ENCODE results near the gene SARS2.
A peak's percentile ranks its signal among the peaks of the same experiment; 100 is the strongest.

Gene SARS2

DNA sequence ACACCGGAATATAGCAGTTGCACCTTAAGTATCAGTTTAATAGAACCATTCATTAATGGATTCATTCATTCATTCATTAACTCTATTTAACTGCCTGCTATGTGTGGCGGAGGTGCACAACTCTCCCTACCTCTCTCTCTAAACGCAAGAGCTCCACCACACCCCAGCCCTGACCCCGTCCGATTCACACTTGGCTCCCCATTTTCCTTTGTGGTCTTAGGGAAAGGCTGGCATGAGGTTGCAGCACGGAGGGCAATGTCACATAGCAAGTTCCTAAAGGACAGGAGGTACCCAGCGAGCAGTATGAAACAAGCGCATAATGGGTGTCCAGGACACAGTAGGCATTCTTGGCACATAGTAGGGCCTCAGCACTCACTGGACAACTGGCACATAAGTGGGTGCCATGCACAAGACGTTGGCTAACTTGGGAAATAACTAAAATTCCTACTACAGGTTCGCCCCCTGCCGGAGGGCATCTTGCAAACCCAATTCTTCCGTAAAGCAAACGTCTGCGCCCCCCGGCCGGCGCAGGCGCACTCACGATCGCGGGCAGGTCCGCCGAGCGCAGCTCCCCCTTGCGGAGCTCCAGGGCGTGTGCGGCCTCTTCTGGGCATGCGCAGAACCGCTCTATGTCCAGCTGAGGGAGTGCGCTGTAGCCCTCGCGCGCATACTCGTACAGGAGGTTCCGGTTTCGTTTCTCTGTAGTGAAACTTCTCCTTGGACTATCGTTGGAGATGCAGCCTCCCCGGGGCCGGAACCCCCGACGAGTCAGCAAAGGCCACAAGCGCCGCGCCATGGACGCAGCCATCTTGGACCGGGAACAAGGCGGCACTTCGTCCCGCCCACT lies at the start of gene SARS2:
Gene SARS2 (minus strand): TSS at position 835 of the 847 bp plus-strand sequence. CDS start 27 bp downstream, at position 808.
- Histone ChIP-seq H3K36me3 (ENCODE audit: insufficient read depth, low read length) (peaks cover 33% of the 10 kb centered on the region), H3K27ac (peak within 1 kb of the TSS; percentile 94), H3K9ac (ENCODE audit: insufficient read length) (peak within 1 kb of the TSS; percentile 96), H3K9me3 (ENCODE audit: low read depth, low read length) (no peaks in the 10 kb centered on the region), H3K4me3 (peak within 1 kb of the TSS; percentile 86)
- peak; percentile 81 for DNase-seq (ENCODE audit: low read depth, low spot score)
- no peak for TF ChIP-seq EZH2 (IDR thresholded peaks at IDR 0.05)
- TF ChIP-seq FOXP2 (optimal IDR thresholded peaks at IDR 0.05; ENCODE audit: control extremely low read depth, extremely low read length, insufficient read depth), result no peak
- TF ChIP-seq POLR2AphosphoS5 (IDR thresholded peaks at IDR 0.05; ENCODE audit: borderline replicate concordance, low read depth, low read length), result no peak; the same call in 1 of the 2 replicates

GRCh38 chr19:38979812-38980211 lies 49.2 kb upstream of the SARS2 start:
- Histone ChIP-seq H3K36me3 (ENCODE audit: insufficient read depth, low read length) (no peaks in the 10 kb centered on the region), H3K9ac (ENCODE audit: insufficient read length) (no peak overlapping the region), H3K9me3 (ENCODE audit: low read depth, low read length) (no peaks in the 10 kb centered on the region), H3K27ac (no peak overlapping the region), H3K4me3 (no peak overlapping the region)
- DNase-seq (ENCODE audit: low read depth, low spot score), result no peak
- TF ChIP-seq POLR2AphosphoS5 (IDR thresholded peaks at IDR 0.05; ENCODE audit: borderline replicate concordance, low read depth, low read length) (no peak), FOXP2 (optimal IDR thresholded peaks at IDR 0.05; ENCODE audit: control extremely low read depth, extremely low read length, insufficient read depth) (no peak)

- no peak for DNase-seq (ENCODE audit: low read depth, low spot score)
- peak overlapping the region; percentile 21; the same call in 1 of the 2 replicates for H3K27ac ChIP-seq
- no peak for TF ChIP-seq FOXP2 (optimal IDR thresholded peaks at IDR 0.05; ENCODE audit: control extremely low read depth, extremely low read length, insufficient read depth)
Measured at GRCh38 chr19:38978326-38978689, 47.7 kb upstream of the SARS2 start.

GRCh38 chr19:38977445-38978325 lies 47.1 kb upstream of the SARS2 start:
- Histone ChIP-seq H3K36me3 (ENCODE audit: insufficient read depth, low read length) (no peaks in the 10 kb centered on the region), H3K9me3 (ENCODE audit: low read depth, low read length) (no peaks in the 10 kb centered on the region), H3K9ac (ENCODE audit: insufficient read length) (no peak overlapping the region), H3K27ac (peak overlapping the region; percentile 21; the same call in 1 of the 2 replicates), H3K4me3 (no peak overlapping the region)
- no peak for DNase-seq (ENCODE audit: low read depth, low spot score)
- TF ChIP-seq EZH2 (IDR thresholded peaks at IDR 0.05), result no peak
- TF ChIP-seq POLR2AphosphoS5 (IDR thresholded peaks at IDR 0.05; ENCODE audit: borderline replicate concordance, low read depth, low read length), result no peak
- TF ChIP-seq FOXP2 (optimal IDR thresholded peaks at IDR 0.05; ENCODE audit: control extremely low read depth, extremely low read length, insufficient read depth), result no peak

More at GRCh38 chr19:38978326-38978689, 47.7 kb upstream of the SARS2 start:
- Histone ChIP-seq H3K9ac (ENCODE audit: insufficient read length) (no peak overlapping the region), H3K9me3 (ENCODE audit: low read depth, low read length) (no peaks in the 10 kb centered on the region), H3K4me3 (no peak overlapping the region), H3K36me3 (ENCODE audit: insufficient read depth, low read length) (no peaks in the 10 kb centered on the region)

DNA sequence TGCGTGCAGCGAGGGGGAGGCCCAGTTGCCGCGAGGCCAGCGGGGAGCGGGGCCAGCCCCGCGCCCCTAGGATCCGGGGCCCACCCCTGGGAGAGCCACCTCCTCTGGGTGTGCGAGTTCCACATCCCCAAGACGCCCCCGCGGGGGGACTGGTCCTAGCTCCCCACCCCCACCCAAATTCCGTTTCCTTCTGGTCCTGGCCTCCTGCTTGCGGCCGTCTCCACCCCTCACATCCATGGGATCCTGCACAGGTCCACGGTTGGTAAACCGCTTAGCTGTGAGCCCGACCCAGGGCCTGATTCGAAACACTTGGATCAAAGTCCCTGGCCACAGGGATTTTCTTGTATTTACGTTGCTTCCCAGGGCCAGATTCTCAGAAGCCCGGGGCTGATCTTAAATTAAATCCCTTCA lies 45.3 kb upstream of the SARS2 start:
- H3K9me3 ChIP-seq (ENCODE audit: low read depth, low read length), result no peaks in the 10 kb centered on the region
- peak overlapping the region; percentile 69 for H3K9ac ChIP-seq (ENCODE audit: insufficient read length)
- no peak for TF ChIP-seq EZH2 (IDR thresholded peaks at IDR 0.05)
- TF ChIP-seq POLR2AphosphoS5 (IDR thresholded peaks at IDR 0.05; ENCODE audit: borderline replicate concordance, low read depth, low read length), result no peak
- TF ChIP-seq FOXP2 (optimal IDR thresholded peaks at IDR 0.05; ENCODE audit: control extremely low read depth, extremely low read length, insufficient read depth), result no peak
- H3K4me3 ChIP-seq, result peak overlapping the region; percentile 99
- H3K36me3 ChIP-seq (ENCODE audit: insufficient read depth, low read length), result no peaks in the 10 kb centered on the region; the same call in 1 of the 2 replicates
- no peak for DNase-seq (ENCODE audit: low read depth, low spot score)
- H3K27ac ChIP-seq, result peak overlapping the region; percentile 89

DNA sequence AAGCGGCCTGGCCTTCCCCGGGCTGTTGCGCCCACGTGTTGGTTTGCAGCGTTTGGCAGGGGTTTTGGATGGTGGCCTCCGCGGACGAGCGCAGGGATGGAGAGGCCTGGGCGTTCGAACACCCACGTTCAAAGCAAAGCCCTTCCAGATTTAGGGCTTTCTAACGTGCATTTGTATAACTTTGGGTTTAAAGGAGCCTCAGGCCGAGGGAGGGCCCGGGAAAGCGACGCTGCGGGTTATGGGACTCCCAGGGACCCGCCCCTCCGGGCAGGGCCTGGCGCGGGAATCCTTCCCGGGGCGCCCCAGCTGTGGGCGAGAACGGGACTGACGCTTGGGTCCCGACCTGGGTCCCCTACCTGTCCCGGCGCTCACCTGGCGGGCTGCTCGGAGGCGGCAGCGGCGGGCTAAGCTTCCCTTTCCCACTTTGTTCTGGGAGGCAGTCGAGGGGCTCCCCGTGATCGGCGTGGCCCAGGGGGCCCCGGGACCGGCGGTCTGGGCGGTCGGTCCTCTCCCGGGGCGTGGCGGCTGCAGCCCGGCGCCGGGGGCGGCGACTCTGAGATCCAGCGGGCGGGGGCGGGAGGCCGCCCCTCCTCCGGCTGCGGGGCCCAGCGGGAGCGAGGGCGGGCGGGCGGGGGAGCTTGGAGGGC lies 44.8 kb upstream of the SARS2 start, which contains the start of gene FBXO17:
Gene FBXO17 (minus strand): TSS at position 529 of the 647 bp plus-strand sequence. CDS start 25,423 bp downstream, outside the sequence.
- H3K4me3 ChIP-seq, result peak within 1 kb of the TSS; percentile 99
- peak within 1 kb of the TSS; percentile 92 for H3K27ac ChIP-seq
- H3K36me3 ChIP-seq (ENCODE audit: insufficient read depth, low read length), result no peaks in the 10 kb centered on the region; the same call in 1 of the 2 replicates
- peak within 1 kb of the TSS; percentile 89 for H3K9ac ChIP-seq (ENCODE audit: insufficient read length)
- no peaks in the 10 kb centered on the region for H3K9me3 ChIP-seq (ENCODE audit: low read depth, low read length)
- DNase-seq (ENCODE audit: low read depth, low spot score), result no peak
- 0 out of 2 replicates have a peak, but pooled peaks have one; percentile 38 for TF ChIP-seq POLR2AphosphoS5 (IDR thresholded peaks at IDR 0.05; ENCODE audit: borderline replicate concordance, low read depth, low read length)
- no peak for TF ChIP-seq FOXP2 (optimal IDR thresholded peaks at IDR 0.05; ENCODE audit: control extremely low read depth, extremely low read length, insufficient read depth)
- no peak for TF ChIP-seq EZH2 (IDR thresholded peaks at IDR 0.05)

- TF ChIP-seq FOXP2 (optimal IDR thresholded peaks at IDR 0.05; ENCODE audit: control extremely low read depth, extremely low read length, insufficient read depth), result no peak
- no peak for TF ChIP-seq EZH2 (IDR thresholded peaks at IDR 0.05)
- TF ChIP-seq POLR2AphosphoS5 (IDR thresholded peaks at IDR 0.05; ENCODE audit: borderline replicate concordance, low read depth, low read length), result no peak
- Histone ChIP-seq H3K9me3 (ENCODE audit: low read depth, low read length) (no peaks in the 10 kb centered on the region), H3K4me3 (peak overlapping the region; percentile 99), H3K36me3 (ENCODE audit: insufficient read depth, low read length) (no peaks in the 10 kb centered on the region; the same call in 1 of the 2 replicates), H3K9ac (ENCODE audit: insufficient read length) (peak overlapping the region; percentile 89), H3K27ac (peak overlapping the region; percentile 92)
- peak; percentile 6 for DNase-seq (ENCODE audit: low read depth, low spot score)
Measured at GRCh38 chr19:38974624-38975213, 44.2 kb upstream of the SARS2 start.
